Measurements from ENCODE around the gene XDH. TPM values are rescaled to one million over a fixed set of nuclear protein-coding genes. Genes with fewer than 3 reads are reported as not detected.

XDH gene
- total RNA-seq, 4 donors from 2014 or later: 0.76 to 2.1 (median 1.5) TPM

DNA sequence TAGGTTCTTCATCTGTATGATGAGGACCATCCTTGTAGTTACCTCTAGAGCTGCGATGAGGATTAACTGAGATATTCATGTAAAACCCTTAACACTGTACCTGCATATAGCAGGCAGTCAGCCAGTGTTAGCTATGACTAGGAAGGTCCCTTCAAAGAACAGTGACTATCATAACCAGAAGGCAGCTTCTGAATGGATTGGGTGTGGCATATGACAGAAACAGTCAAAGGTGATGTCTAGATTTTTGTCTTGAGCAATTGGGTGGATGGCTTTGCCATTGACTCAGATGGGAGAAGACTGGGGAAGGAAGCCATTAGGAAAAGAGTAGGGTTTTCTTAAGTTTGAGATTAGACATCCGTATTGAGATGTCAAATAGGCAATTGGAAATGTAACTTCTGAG is 15.7 kb downstream of the XDH start:
- Histone ChIP-seq H3K27ac (no peak overlapping the region), H3K4me3 (no peak overlapping the region), H3K27me3 (no peaks in the 10 kb centered on the region), H3K4me1 (no peaks in the 10 kb centered on the region), H3K9me3 (no peaks in the 10 kb centered on the region), H3K36me3 (no peaks in the 10 kb centered on the region)
- no peak for TF ChIP-seq EP300 (IDR thresholded peaks at IDR 0.05)
- no peak for TF ChIP-seq POLR2A (IDR thresholded peaks at IDR 0.05)
- TF ChIP-seq POLR2AphosphoS5 (IDR thresholded peaks at IDR 0.05): no peak
- TF ChIP-seq, protein P1, sequence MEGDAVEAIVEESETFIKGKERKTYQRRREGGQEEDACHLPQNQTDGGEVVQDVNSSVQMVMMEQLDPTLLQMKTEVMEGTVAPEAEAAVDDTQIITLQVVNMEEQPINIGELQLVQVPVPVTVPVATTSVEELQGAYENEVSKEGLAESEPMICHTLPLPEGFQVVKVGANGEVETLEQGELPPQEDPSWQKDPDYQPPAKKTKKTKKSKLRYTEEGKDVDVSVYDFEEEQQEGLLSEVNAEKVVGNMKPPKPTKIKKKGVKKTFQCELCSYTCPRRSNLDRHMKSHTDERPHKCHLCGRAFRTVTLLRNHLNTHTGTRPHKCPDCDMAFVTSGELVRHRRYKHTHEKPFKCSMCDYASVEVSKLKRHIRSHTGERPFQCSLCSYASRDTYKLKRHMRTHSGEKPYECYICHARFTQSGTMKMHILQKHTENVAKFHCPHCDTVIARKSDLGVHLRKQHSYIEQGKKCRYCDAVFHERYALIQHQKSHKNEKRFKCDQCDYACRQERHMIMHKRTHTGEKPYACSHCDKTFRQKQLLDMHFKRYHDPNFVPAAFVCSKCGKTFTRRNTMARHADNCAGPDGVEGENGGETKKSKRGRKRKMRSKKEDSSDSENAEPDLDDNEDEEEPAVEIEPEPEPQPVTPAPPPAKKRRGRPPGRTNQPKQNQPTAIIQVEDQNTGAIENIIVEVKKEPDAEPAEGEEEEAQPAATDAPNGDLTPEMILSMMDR (IDR thresholded peaks at IDR 0.05): no peak
- no peak for DNase-seq (ENCODE audit: low spot score in 2 of 2)
- 98% methylated on average over 2 of the region's 2 CpGs for WGBS

DNA sequence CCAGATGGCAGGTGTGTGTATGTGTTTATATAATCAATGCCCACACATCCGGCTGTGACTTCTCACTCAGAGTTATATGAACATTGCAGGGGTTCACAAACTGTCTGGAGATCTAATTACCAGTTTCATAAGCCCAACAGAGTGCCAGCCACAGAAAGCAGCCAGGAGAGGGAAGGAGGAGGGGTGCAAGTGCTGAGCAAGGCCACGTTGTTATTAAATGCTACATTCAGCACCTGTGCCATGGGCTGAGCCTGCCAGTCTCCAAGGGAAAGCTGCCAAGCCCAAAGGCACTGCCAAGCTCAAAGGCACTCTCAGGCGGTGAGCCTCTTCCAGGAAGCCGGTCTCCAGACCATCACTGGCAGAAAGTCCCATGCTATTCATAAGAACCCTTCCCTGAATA is 17.4 kb downstream of the XDH start:
- no peak for DNase-seq (ENCODE audit: low spot score in 2 of 2)
- Histone ChIP-seq H3K4me3 (no peak overlapping the region), H3K9me3 (no peaks in the 10 kb centered on the region), H3K27ac (no peak overlapping the region), H3K27me3 (no peaks in the 10 kb centered on the region), H3K4me1 (no peaks in the 10 kb centered on the region), H3K36me3 (no peaks in the 10 kb centered on the region)
- WGBS: 43% methylated on average over 2 of the region's 4 CpGs
- TF ChIP-seq POLR2A (IDR thresholded peaks at IDR 0.05) (no peak), POLR2AphosphoS5 (IDR thresholded peaks at IDR 0.05) (no peak), EP300 (IDR thresholded peaks at IDR 0.05) (no peak)
- TF ChIP-seq, protein P1 (IDR thresholded peaks at IDR 0.05): no peak

DNA sequence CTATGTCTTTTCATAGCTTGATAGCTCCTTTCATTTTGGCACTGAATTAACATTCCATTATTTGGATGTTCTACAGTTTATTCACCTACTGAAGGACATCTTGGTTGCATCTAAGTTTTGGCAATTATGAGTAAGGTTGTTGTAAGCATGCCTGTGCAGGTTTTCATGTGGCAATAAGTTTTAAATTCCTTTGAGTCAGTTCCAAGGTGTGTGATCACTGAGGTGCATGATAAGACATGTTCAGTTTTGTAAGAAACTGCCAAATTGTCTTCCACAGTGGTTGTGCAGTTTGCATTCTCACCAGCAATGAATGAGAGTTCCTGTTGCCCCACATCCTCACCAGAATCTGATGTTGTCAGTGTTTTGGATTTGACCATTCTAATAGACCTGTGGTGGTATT is 24.2 kb downstream of the XDH start:
- Histone ChIP-seq H3K4me1 (peaks cover 13% of the 10 kb centered on the region), H3K9me3 (no peaks in the 10 kb centered on the region), H3K36me3 (no peaks in the 10 kb centered on the region), H3K4me3 (no peak overlapping the region), H3K27ac (peak overlapping the region; percentile 54), H3K27me3 (no peaks in the 10 kb centered on the region)
- no peak for DNase-seq (ENCODE audit: low spot score in 2 of 2)
- TF ChIP-seq POLR2AphosphoS5 (IDR thresholded peaks at IDR 0.05): peak in 2 of 3 donors; percentile 61 to 70
- TF ChIP-seq EP300 (IDR thresholded peaks at IDR 0.05): no peak

DNA sequence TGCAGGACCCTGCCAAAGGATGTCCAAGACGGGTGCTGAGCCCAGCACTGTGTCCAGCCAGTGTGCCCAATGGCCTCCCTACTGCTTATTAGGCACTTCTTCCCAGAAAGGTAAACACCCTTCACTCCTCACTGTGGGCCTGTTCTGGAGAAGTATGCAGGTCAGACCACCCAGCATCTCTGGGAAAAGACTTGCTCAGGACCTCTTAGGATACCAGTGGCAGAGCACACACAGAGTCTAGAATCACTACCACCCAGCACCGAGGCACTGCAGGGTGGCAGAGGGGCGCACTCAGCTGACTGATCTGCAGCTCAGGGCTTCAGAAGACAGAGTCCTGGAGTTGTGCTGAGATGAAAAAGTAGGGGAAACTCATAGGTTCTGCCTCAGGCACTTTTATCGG is 25.8 kb downstream of the XDH start:
- H3K4me1 ChIP-seq: peaks cover 19% of the 10 kb centered on the region
- H3K27ac ChIP-seq: no peak overlapping the region
- H3K27me3 ChIP-seq: no peaks in the 10 kb centered on the region
- no peaks in the 10 kb centered on the region for H3K9me3 ChIP-seq
- WGBS: 71% methylated on average over 3 of the region's 4 CpGs
- no peaks in the 10 kb centered on the region for H3K36me3 ChIP-seq
- no peak for DNase-seq (ENCODE audit: low spot score in 2 of 2)
- TF ChIP-seq POLR2A (IDR thresholded peaks at IDR 0.05) (no peak), EP300 (IDR thresholded peaks at IDR 0.05) (no peak), POLR2AphosphoS5 (IDR thresholded peaks at IDR 0.05) (no peak)
- TF ChIP-seq, protein P1 (IDR thresholded peaks at IDR 0.05): no peak
- no peak overlapping the region for H3K4me3 ChIP-seq

DNA sequence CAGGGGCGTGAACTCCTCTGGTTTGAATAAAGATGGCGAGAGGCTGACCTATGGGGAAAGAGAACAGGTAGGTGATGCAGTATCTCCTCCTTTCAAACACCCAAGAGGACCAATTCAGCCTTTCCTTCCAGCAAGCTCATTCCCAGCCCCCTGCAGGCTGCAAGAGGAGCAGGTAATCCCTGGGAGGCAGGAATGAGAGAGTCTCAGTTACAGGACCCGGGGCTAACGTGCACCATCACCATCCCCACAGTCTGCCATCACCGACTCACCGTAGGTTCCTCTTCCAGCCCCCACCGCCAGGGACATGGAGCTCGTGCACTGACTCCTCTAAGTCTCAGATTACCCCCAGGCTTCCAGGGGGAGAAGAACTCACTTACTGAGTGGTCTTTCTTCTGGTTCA is 26.7 kb downstream of the XDH start:
- Histone ChIP-seq H3K36me3 (no peaks in the 10 kb centered on the region), H3K4me1 (peaks cover 19% of the 10 kb centered on the region), H3K4me3 (no peak overlapping the region), H3K27ac (no peak overlapping the region), H3K9me3 (no peaks in the 10 kb centered on the region), H3K27me3 (no peaks in the 10 kb centered on the region)
- TF ChIP-seq EP300 (IDR thresholded peaks at IDR 0.05) (no peak), POLR2A (IDR thresholded peaks at IDR 0.05) (no peak), POLR2AphosphoS5 (IDR thresholded peaks at IDR 0.05) (no peak)
- TF ChIP-seq, protein P1 (IDR thresholded peaks at IDR 0.05): no peak
- WGBS: 84% methylated on average over 8 of the region's 8 CpGs
- no peak for DNase-seq (ENCODE audit: low spot score in 2 of 2)

DNA sequence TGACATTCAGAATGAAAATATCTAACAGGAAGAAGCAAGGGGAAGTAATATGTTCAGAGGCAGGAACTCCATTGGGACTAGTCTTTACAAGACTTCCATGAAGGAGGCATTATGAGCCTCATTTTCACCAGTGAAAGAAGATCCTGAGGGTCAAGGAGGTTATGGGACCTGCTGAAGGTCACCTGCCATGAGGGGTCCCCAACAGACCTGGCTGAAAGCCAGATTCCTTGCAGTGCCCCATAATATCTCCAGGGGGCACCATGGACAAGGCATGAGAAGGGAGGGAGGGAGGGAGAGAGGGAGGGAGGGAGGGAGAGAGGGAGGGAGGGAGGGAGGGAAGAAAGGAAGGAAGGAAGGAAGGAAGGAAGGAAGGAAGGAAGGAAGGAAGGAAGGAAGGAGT is 27.9 kb downstream of the XDH start:
- Histone ChIP-seq H3K27me3 (no peaks in the 10 kb centered on the region), H3K4me3 (no peak overlapping the region), H3K4me1 (peaks cover 19% of the 10 kb centered on the region), H3K36me3 (no peaks in the 10 kb centered on the region), H3K27ac (no peak overlapping the region), H3K9me3 (no peaks in the 10 kb centered on the region)
- TF ChIP-seq, protein P1 (IDR thresholded peaks at IDR 0.05): no peak
- TF ChIP-seq EP300 (IDR thresholded peaks at IDR 0.05) (no peak), POLR2AphosphoS5 (IDR thresholded peaks at IDR 0.05) (no peak), POLR2A (IDR thresholded peaks at IDR 0.05) (no peak)
- DNase-seq (ENCODE audit: low spot score in 2 of 2): no peak

All from suprapubic skin (tissue), 4 donors.